Ovary (tissue), 9 donors: ENCODE measurements around the gene SPATA19. TPM values are rescaled to one million over a fixed set of nuclear protein-coding genes. Genes with fewer than 3 reads are reported as not detected.

Source experiments
- DNase-seq, 5 donors: peaks; one replicate each; pipeline ENCODE4 v3.0.0-alpha.2; 2019 to 2020
- H3K27ac ChIP-seq, 2 donors: fragments of 200-600 bp; one replicate each; pipeline versions ENCODE4 v1.5.1 to v1.8.0; 2019 to 2022
- H3K27me3 ChIP-seq: fragments of 200-600 bp; one replicate; pipeline ENCODE4 v1.8.0; 2022
- H3K36me3 ChIP-seq: fragments of 200-600 bp; sonication (generic); one replicate; pipeline ENCODE4 v1.5.1; 2019
- H3K4me1 ChIP-seq: one replicate; pipeline ENCODE4 v1.8.1; 2013; ENCODE audit warnings: mild to moderate bottlenecking, moderate library complexity; ENCODE audit not compliant: insufficient read depth
- H3K4me3 ChIP-seq: fragments of 200-600 bp; sonication (generic); one replicate; pipeline ENCODE4 v1.5.1; 2017
- H3K9me3 ChIP-seq, 2 donors: fragments of 200-600 bp in 1 of 2; sonication (generic) in 1 of 2; one replicate each; pipeline versions ENCODE4 v1.5.1 to v1.8.1; 2013 to 2019; ENCODE audit warnings: mild to moderate bottlenecking in 1 of 2, moderate library complexity in 1 of 2
- EP300 ChIP-seq: sonication (generic); formaldehyde crosslinking; IDR thresholded peaks from one replicate; pipeline ENCODE4 v1.6.1; 2017; ENCODE audit warnings: antibody characterized with exemption
- POLR2A ChIP-seq: fragments of 450-650 bp; IDR thresholded peaks from one replicate; pipeline ENCODE4 v1.6.1; 2017; ENCODE audit warnings: antibody characterized with exemption, mild to moderate bottlenecking, moderate library complexity
- WGBS, 3 donors: extraction: QIAGEN DNeasy Blood & Tissue Kit in 1 of 3; methylation state at CpG; one replicate each; pipeline versions ENCODE4 v1.1.5 to v1.1.7; 2013 to 2017; 5-methylcytosine and 5-hydroxymethylcytosine counted together
- intact Hi-C, 4 donors: fragments of 100-400 bp; cut with DNase I; formaldehyde crosslinking; loops; one replicate each; pipeline versions ENCODE4 v1.11.0 to v1.15.1; 2022 to 2023
- polyA plus RNA-seq, 2 donors: library from polyadenylated mRNA; stranded (reverse); fragments of 200-250 nt in 1 of 2; fragments of 350-450 nt in 1 of 2; fragmentation: Illumina TruSeq in 1 of 2; extraction: RNeasy Lipid Tissue Mini Kit (QIAGEN cat#74804) in 1 of 2; gene quantifications; one replicate each; pipeline ENCODE4 v1.2.3, GENCODE V29; 2013 to 2014
- total RNA-seq, 7 donors: library from RNA; depleted of rRNA in 2 of 7; stranded (reverse); fragments of >200 nt in 2 of 7; fragmentation: NEBNext Ultra II Directional in 3 of 7; extraction: Animal tissue kit (Norgen Biotek cat#: 25700) in 3 of 7; gene quantifications; one replicate each; pipeline versions ENCODE4 v1.1.0 to v1.2.4, GENCODE V29; 2016 to 2023
- TF ChIP-seq, protein P1 (sequence below), 3 donors: fragments of 450-650 bp in 2 of 3; fragments of 200-600 bp in 1 of 3; IDR thresholded peaks; one replicate each; pipeline versions ENCODE4 v1.5.1 to v1.8.0; 2016 to 2022; ENCODE audit warnings: antibody characterized with exemption in 3 of 3, mild to moderate bottlenecking in 1 of 3
- donor health status: DM: no; HTN: no; CAD: no; lungs with moderate emphysema.
- donor health status: DM: no; HTN: no; CAD: no.
- donor health status: Bipolar disorder and iron deficiency.
- donor health status: DM: yes; HTN: yes; CAD: no.
- donor health status: DM: no; HTN: no; CAD: no.
- donor health status: DM: yes; HTN: yes; CAD: no.

The SPATA19 gene
- total and polyA plus RNA-seq, 9 donors = not detected

DNA sequence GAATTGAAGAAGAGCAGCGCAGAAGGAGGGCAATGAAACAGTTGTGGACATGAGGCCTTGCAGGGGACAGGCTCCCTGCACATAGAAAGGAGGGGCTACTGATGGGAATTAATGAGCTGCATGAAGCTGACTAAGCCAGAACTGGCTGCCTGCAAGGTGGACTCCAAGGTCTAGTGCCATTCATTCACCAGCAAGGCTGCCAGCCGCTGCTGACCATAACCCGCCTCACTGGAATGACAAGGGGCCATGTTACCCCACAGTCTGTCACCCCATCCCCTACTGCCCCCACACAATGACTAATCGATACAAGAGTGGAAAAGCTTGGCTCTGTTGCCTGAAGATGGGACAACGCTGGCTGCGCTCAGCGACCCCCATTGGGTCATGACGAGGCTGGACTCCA, 44.6 kb downstream of the SPATA19 start:
- no peaks in the 10 kb centered on the region for H3K9me3 ChIP-seq
- DNase-seq = no peak
- H3K27ac ChIP-seq = no peak overlapping the region
- no peak overlapping the region for H3K4me3 ChIP-seq
- H3K27me3 ChIP-seq = no peaks in the 10 kb centered on the region
- H3K36me3 ChIP-seq = no peaks in the 10 kb centered on the region
- WGBS, 3 donors = 90 to 96% (median 95%) methylated on average over 8 of the region's 8 CpGs
- intact Hi-C loops = no loop called here
- no peak for TF ChIP-seq EP300
- no peak for TF ChIP-seq POLR2A
- TF ChIP-seq, protein P1, sequence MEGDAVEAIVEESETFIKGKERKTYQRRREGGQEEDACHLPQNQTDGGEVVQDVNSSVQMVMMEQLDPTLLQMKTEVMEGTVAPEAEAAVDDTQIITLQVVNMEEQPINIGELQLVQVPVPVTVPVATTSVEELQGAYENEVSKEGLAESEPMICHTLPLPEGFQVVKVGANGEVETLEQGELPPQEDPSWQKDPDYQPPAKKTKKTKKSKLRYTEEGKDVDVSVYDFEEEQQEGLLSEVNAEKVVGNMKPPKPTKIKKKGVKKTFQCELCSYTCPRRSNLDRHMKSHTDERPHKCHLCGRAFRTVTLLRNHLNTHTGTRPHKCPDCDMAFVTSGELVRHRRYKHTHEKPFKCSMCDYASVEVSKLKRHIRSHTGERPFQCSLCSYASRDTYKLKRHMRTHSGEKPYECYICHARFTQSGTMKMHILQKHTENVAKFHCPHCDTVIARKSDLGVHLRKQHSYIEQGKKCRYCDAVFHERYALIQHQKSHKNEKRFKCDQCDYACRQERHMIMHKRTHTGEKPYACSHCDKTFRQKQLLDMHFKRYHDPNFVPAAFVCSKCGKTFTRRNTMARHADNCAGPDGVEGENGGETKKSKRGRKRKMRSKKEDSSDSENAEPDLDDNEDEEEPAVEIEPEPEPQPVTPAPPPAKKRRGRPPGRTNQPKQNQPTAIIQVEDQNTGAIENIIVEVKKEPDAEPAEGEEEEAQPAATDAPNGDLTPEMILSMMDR (IDR thresholded peaks at IDR 0.05) = no peak
- H3K4me1 ChIP-seq = no peaks in the 10 kb centered on the region

DNA sequence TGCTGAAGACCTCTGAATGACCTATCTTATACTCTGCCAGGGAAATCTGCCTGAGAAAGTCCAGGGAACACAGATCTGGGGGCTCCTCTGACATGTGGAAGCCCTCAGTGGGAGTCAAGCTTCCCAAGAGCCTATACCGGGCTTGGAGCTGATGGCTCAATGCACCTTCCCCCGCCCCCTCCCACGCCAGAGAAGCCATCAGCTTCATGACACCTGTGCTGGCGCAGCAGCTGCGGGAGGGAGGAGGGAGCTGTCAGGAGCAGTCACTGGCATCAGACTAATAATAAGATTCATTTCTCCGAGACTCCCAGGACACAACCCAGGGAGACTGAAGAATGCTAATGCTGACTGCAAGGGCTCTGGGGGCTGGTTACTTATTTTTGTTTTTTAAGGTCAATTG, 47.8 kb downstream of the SPATA19 start:
- Histone ChIP-seq H3K27ac (no peak overlapping the region), H3K4me1 (no peaks in the 10 kb centered on the region), H3K36me3 (no peaks in the 10 kb centered on the region), H3K9me3 (no peaks in the 10 kb centered on the region), H3K27me3 (no peaks in the 10 kb centered on the region), H3K4me3 (no peak overlapping the region)
- no peak for TF ChIP-seq EP300
- no peak for TF ChIP-seq POLR2A
- TF ChIP-seq, protein P1 (IDR thresholded peaks at IDR 0.05) = no peak
- intact Hi-C loops = no loop called here
- WGBS, 3 donors = 6 to 15% (median 13%) methylated on average over 6 of the region's 6 CpGs
- no peak for DNase-seq

DNA sequence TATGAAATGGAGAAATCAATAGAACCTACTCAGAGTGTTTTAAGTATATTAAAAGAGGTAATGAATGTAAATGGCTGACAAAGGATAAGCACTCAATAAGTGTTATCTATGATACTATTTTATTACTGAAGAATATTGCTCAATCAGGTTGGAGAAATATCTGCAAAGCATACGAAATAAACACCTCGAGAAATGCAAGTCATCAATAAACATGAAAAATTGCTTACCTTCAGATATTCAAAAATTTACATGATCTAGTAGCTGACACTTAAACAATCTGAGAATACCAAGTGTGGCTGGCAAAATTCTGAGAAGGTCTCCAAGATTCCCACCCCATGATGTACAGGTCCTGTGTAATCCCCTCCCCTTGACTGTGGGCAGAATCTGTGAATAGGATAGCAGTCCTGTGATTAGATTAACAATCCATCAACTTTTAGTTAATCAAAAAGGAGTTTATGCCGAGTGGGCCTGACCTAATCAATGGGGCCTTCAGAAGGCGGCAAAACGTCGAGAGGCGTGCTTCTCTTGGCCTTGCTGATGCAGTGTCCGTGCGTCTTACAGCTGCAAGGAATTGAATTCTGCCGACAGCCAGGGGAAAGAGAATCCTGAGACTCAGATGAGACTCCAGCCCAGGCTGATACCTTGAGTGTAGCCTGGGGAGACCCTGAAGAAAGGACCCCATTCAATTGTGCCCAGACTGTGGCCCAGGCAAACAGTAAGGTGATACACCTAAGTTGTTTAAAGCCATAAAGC, 49.1 kb downstream of the SPATA19 start:
- no peak for DNase-seq
- intact Hi-C loops = no loop called here

DNA sequence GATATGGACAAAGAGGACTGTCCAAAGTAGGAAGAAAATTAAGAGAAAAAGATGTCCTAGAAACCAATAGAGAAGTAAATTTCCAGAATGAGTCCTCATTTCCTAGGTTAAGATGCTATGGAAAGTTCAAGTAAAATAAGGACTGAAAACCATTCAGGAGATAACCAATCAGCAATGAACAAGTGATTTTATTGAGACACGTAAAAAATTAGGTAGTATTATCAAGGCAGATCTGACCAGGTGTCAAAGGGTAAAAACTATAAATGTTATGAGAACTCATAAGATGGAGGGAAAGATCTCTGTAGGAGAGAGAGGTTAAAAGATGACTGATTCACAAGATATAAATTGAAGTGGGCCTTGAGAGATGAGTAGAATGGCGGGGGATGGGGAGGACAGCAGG, 50.2 kb downstream of the SPATA19 start:
- H3K4me1 ChIP-seq = no peaks in the 10 kb centered on the region
- H3K9me3 ChIP-seq = no peaks in the 10 kb centered on the region
- TF ChIP-seq, protein P1 (IDR thresholded peaks at IDR 0.05) = no peak
- no peak for TF ChIP-seq POLR2A
- no peak for TF ChIP-seq EP300
- WGBS, 3 donors = 81 to 91% (median 84%) methylated on average over 2 of the region's 2 CpGs
- intact Hi-C loops = no loop called here
- H3K27ac ChIP-seq = no peak overlapping the region
- H3K4me3 ChIP-seq = no peak overlapping the region
- no peaks in the 10 kb centered on the region for H3K27me3 ChIP-seq
- DNase-seq = no peak
- H3K36me3 ChIP-seq = no peaks in the 10 kb centered on the region

More for the DNA sequence above, 49.1 kb downstream of the SPATA19 start:
- 84 to 87% (median 85%) methylated on average over 10 of the region's 10 CpGs for WGBS, 3 donors
- H3K9me3 ChIP-seq = no peaks in the 10 kb centered on the region
- TF ChIP-seq EP300 (no peak), POLR2A (no peak)
- TF ChIP-seq, protein P1 (IDR thresholded peaks at IDR 0.05) = no peak
- H3K27ac ChIP-seq = no peak overlapping the region
- no peaks in the 10 kb centered on the region for H3K4me1 ChIP-seq
- no peak overlapping the region for H3K4me3 ChIP-seq
- no peaks in the 10 kb centered on the region for H3K27me3 ChIP-seq
- no peaks in the 10 kb centered on the region for H3K36me3 ChIP-seq
